ENCODE results near the gene KDM4E. TPM values are rescaled to one million over a fixed set of nuclear protein-coding genes. Genes with fewer than 3 reads are reported as not detected.
A peak's percentile ranks its signal among the peaks of the same experiment; 100 is the strongest.

The KDM4E gene
- total and polyA plus RNA-seq, 10 of the 15 experiments (the other 5 are each of a cell fraction or from before 2014, with no cell fraction given): not detected

GRCh38 chr11:95067039-95067840, 42.2 kb downstream of the KDM4E start (continued):
- no peak for TF ChIP-seq PML (IDR thresholded peaks at IDR 0.05; ENCODE audit: low read length)
- no peak for TF ChIP-seq YBX1 (IDR thresholded peaks at IDR 0.05)
- no peak; the same call in 1 of the 2 replicates for TF ChIP-seq ATF7 (IDR thresholded peaks at IDR 0.05; ENCODE audit: low read depth)
- peak; percentile 59; the same call in 1 of the 2 replicates for TF ChIP-seq CREB1 (IDR thresholded peaks at IDR 0.05; ENCODE audit: low read depth)
- no peak for TF ChIP-seq CHD1 (IDR thresholded peaks at IDR 0.05; ENCODE audit: low read depth, low read length)
- peak; percentile 39; the same call in 1 of the 2 replicates for TF ChIP-seq POLR2AphosphoS5 (IDR thresholded peaks at IDR 0.05; ENCODE audit: low read length)
- TF ChIP-seq TCF3 (IDR thresholded peaks at IDR 0.05; ENCODE audit: borderline replicate concordance, insufficient read depth, low read depth, low read length): peak; percentile 60; the same call in 1 of the 2 replicates
- TF ChIP-seq PKNOX1 (IDR thresholded peaks at IDR 0.05): no peak
- no peak for TF ChIP-seq BRCA1 (IDR thresholded peaks at IDR 0.05; ENCODE audit: low read depth, low read length)
- no peak for TF ChIP-seq KAT2A (conservative IDR thresholded peaks at IDR 0.05; ENCODE audit: control insufficient read depth, low read depth, low read length)
- peak; percentile 51; the same call in 1 of the 2 replicates for TF ChIP-seq CREM (IDR thresholded peaks at IDR 0.05; ENCODE audit: low read depth)
- TF ChIP-seq EP300 (IDR thresholded peaks at IDR 0.05; ENCODE audit: borderline replicate concordance in 1 of 2, control insufficient read depth in 1 of 2, low read depth in 2 of 2, low read length in 2 of 2): no peak
- no peak for TF ChIP-seq NFYB (IDR thresholded peaks at IDR 0.05; ENCODE audit: insufficient read depth, low read depth, low read length)
- TF ChIP-seq SRF (IDR thresholded peaks at IDR 0.05; ENCODE audit: low read depth in 2 of 2, low read length in 2 of 2): peak in 1 of 2 experiments; percentile 51; a peak in 1 of 4 replicates
- no peak for TF ChIP-seq RAD51 (IDR thresholded peaks at IDR 0.05)
- TF ChIP-seq TAF1 (IDR thresholded peaks at IDR 0.05; ENCODE audit: borderline replicate concordance, low read depth, low read length): peak; percentile 61; the same call in 1 of the 2 replicates
- no peak for TF ChIP-seq ZSCAN29 (IDR thresholded peaks at IDR 0.05)
- TF ChIP-seq, protein P1, sequence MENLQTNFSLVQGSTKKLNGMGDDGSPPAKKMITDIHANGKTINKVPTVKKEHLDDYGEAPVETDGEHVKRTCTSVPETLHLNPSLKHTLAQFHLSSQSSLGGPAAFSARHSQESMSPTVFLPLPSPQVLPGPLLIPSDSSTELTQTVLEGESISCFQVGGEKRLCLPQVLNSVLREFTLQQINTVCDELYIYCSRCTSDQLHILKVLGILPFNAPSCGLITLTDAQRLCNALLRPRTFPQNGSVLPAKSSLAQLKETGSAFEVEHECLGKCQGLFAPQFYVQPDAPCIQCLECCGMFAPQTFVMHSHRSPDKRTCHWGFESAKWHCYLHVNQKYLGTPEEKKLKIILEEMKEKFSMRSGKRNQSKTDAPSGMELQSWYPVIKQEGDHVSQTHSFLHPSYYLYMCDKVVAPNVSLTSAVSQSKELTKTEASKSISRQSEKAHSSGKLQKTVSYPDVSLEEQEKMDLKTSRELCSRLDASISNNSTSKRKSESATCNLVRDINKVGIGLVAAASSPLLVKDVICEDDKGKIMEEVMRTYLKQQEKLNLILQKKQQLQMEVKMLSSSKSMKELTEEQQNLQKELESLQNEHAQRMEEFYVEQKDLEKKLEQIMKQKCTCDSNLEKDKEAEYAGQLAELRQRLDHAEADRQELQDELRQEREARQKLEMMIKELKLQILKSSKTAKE (IDR thresholded peaks at IDR 0.05; ENCODE audit: low read depth, poor library complexity, severe bottlenecking): no peak
- TF ChIP-seq, protein P2, sequence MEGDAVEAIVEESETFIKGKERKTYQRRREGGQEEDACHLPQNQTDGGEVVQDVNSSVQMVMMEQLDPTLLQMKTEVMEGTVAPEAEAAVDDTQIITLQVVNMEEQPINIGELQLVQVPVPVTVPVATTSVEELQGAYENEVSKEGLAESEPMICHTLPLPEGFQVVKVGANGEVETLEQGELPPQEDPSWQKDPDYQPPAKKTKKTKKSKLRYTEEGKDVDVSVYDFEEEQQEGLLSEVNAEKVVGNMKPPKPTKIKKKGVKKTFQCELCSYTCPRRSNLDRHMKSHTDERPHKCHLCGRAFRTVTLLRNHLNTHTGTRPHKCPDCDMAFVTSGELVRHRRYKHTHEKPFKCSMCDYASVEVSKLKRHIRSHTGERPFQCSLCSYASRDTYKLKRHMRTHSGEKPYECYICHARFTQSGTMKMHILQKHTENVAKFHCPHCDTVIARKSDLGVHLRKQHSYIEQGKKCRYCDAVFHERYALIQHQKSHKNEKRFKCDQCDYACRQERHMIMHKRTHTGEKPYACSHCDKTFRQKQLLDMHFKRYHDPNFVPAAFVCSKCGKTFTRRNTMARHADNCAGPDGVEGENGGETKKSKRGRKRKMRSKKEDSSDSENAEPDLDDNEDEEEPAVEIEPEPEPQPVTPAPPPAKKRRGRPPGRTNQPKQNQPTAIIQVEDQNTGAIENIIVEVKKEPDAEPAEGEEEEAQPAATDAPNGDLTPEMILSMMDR (IDR thresholded peaks at IDR 0.05 in 2 of 3, conservative IDR thresholded peaks at IDR 0.05 in 1 of 3; ENCODE audit: control insufficient read depth in 2 of 3, extremely low read depth in 1 of 3, insufficient read depth in 1 of 3, low read depth in 3 of 3, low read length in 3 of 3): peak; percentile 40 to 63 (median 54)
- TF ChIP-seq ESRRA (IDR thresholded peaks at IDR 0.05; ENCODE audit: low read length): no peak
- TF ChIP-seq SMAD1 (IDR thresholded peaks at IDR 0.05; ENCODE audit: low read depth, partially characterized antibody): no peak
- TF ChIP-seq IRF4 (IDR thresholded peaks at IDR 0.05; ENCODE audit: low read depth, low read length): no peak

Data from GM12878 (cell line).